Measurements from ENCODE around the gene THSD8.

DNA sequence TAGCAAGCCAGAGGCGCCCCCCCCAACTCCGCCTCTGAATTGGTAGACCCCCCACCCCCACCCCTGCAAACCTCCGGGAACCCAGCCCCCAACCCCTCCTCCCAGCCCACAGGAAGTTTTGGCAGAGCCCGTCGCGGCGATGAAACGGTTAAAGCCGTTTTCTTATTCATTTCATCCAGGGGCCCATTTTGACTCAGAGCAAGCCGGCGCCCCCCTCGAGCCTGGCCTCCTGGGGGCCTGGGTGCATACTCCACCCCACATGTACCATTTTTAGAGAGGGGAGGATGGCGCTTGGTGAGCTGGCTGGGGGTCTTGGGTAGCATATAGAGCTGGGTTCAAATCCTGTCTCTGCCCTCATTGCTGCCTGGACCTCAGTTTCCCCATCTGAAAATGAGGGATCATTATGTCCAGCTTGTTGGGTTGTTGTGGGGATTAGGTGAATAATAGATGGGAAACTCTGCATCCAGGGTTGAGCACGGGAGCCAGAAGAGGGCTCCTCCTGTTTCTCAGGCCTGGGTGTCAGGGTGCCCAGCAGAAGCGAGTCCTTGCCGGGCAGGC lies 18.5 kb upstream of the THSD8 start:
- TF ChIP-seq, protein P1, sequence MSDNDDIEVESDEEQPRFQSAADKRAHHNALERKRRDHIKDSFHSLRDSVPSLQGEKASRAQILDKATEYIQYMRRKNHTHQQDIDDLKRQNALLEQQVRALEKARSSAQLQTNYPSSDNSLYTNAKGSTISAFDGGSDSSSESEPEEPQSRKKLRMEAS (IDR thresholded peaks at IDR 0.05): no peak
- TF ChIP-seq, protein P2, sequence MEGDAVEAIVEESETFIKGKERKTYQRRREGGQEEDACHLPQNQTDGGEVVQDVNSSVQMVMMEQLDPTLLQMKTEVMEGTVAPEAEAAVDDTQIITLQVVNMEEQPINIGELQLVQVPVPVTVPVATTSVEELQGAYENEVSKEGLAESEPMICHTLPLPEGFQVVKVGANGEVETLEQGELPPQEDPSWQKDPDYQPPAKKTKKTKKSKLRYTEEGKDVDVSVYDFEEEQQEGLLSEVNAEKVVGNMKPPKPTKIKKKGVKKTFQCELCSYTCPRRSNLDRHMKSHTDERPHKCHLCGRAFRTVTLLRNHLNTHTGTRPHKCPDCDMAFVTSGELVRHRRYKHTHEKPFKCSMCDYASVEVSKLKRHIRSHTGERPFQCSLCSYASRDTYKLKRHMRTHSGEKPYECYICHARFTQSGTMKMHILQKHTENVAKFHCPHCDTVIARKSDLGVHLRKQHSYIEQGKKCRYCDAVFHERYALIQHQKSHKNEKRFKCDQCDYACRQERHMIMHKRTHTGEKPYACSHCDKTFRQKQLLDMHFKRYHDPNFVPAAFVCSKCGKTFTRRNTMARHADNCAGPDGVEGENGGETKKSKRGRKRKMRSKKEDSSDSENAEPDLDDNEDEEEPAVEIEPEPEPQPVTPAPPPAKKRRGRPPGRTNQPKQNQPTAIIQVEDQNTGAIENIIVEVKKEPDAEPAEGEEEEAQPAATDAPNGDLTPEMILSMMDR (IDR thresholded peaks at IDR 0.05; ENCODE audit: control extremely low read depth in 1 of 3, insufficient read depth in 1 of 3, low read depth in 1 of 3, low read length in 3 of 3): no peak
- TF ChIP-seq CREB1 (IDR thresholded peaks at IDR 0.05): no peak
- TF ChIP-seq POLR2A (IDR thresholded peaks at IDR 0.05; ENCODE audit: control extremely low read depth in 1 of 2, low read depth in 2 of 2, low read length in 2 of 2): no peak
- TF ChIP-seq, protein P3, sequence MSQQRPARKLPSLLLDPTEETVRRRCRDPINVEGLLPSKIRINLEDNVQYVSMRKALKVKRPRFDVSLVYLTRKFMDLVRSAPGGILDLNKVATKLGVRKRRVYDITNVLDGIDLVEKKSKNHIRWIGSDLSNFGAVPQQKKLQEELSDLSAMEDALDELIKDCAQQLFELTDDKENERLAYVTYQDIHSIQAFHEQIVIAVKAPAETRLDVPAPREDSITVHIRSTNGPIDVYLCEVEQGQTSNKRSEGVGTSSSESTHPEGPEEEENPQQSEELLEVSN (IDR thresholded peaks at IDR 0.05): no peak
- TF ChIP-seq RBBP5 (IDR thresholded peaks at IDR 0.05; ENCODE audit: borderline replicate concordance, low read depth, low read length): no peak
- TF ChIP-seq POLR2AphosphoS5 (IDR thresholded peaks at IDR 0.05; ENCODE audit: low read depth, low read length): no peak
- TF ChIP-seq CEBPB (IDR thresholded peaks at IDR 0.05; ENCODE audit: low read depth, low read length): no peak
- TF ChIP-seq SUZ12 (IDR thresholded peaks at IDR 0.05; ENCODE audit: low read length): no peak
- TF ChIP-seq YY1 (IDR thresholded peaks at IDR 0.05; ENCODE audit: low read depth, low read length): no peak
- no peak for TF ChIP-seq KDM1A (IDR thresholded peaks at IDR 0.05; ENCODE audit: borderline replicate concordance, low read length)
- TF ChIP-seq SIN3A (conservative IDR thresholded peaks at IDR 0.05 in 1 of 2, IDR thresholded peaks at IDR 0.05 in 1 of 2; ENCODE audit: low read depth in 1 of 2, low read length in 2 of 2): no peak
- TF ChIP-seq MAFK (IDR thresholded peaks at IDR 0.05; ENCODE audit: low read depth, low read length): no peak
- TF ChIP-seq RXRA (IDR thresholded peaks at IDR 0.05; ENCODE audit: insufficient read depth, low read depth, low read length): no peak

Data from H1 (cell line).